Measurements from ENCODE around the gene SMAD3.

SMAD3 gene

DNA sequence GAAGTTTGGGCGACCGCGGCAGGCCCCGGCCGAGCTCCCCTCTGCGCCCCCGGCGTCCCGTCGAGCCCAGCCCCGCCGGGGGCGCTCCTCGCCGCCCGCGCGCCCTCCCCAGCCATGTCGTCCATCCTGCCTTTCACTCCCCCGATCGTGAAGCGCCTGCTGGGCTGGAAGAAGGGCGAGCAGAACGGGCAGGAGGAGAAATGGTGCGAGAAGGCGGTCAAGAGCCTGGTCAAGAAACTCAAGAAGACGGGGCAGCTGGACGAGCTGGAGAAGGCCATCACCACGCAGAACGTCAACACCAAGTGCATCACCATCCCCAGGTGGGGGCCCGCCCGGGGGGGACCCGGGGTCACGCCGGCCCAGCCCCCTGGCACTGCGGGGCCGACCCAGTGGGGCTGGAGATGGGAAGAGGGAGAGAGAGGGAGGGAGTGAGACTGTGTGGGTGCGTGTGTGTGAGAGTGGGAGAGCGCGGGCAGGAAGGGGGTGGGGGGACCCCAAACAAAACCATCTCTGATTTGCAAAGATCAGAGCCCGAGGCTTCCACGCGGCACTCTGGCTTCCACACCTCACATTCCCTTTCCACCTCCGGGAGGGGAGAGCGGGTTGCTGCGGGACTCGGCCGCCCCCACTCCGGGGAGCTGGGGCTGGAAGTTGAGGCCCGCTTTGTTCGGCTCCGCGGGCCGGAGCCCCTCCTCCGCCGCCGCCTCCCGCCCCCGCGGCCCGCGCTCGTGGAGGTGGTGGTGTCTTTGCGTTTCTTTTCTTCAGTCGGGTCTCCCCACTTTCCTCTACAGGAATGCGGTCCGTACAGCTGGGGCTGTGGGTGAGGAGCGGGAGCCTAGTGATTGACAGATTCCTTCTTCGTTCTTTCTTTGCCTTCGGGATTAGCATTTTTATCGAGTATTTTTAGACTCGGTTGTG, 898 bp downstream of the SMAD3 start (continued):
- TF ChIP-seq ZNF391 (tag by site-specific recombination; IDR thresholded peaks at IDR 0.05; ENCODE audit: borderline replicate concordance, low read depth), result peak; percentile 75; the same call in 1 of the 2 replicates
- peak; percentile 58 for TF ChIP-seq ZNF600 (tag by site-specific recombination; IDR thresholded peaks at IDR 0.05)
- TF ChIP-seq, protein P1, sequence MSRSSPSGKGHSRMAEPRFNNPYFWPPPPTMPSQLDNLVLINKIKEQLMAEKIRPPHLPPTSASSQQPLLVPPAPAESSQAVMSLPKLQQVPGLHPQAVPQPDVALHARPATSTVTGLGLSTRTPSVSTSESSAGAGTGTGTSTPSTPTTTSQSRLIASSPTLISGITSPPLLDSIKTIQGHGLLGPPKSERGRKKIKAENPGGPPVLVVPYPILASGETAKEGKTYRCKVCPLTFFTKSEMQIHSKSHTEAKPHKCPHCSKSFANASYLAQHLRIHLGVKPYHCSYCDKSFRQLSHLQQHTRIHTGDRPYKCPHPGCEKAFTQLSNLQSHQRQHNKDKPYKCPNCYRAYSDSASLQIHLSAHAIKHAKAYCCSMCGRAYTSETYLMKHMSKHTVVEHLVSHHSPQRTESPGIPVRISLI (tag by site-specific recombination; IDR thresholded peaks at IDR 0.05), result no peak
- TF ChIP-seq ZNF621 (tag by site-specific recombination; IDR thresholded peaks at IDR 0.05), result no peak
- TF ChIP-seq ZNF155 (tag by site-specific recombination; IDR thresholded peaks at IDR 0.05), result no peak
- TF ChIP-seq GLI4 (tag by site-specific recombination; IDR thresholded peaks at IDR 0.05), result no peak
- no peak for TF ChIP-seq ZNF670 (tag by site-specific recombination; IDR thresholded peaks at IDR 0.05; ENCODE audit: low read depth)
- TF ChIP-seq SCRT1 (tag by site-specific recombination; IDR thresholded peaks at IDR 0.05; ENCODE audit: borderline replicate concordance), result no peak
- TF ChIP-seq, protein P2, sequence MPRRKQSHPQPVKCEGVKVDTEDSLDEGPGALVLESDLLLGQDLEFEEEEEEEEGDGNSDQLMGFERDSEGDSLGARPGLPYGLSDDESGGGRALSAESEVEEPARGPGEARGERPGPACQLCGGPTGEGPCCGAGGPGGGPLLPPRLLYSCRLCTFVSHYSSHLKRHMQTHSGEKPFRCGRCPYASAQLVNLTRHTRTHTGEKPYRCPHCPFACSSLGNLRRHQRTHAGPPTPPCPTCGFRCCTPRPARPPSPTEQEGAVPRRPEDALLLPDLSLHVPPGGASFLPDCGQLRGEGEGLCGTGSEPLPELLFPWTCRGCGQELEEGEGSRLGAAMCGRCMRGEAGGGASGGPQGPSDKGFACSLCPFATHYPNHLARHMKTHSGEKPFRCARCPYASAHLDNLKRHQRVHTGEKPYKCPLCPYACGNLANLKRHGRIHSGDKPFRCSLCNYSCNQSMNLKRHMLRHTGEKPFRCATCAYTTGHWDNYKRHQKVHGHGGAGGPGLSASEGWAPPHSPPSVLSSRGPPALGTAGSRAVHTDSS (tag by site-specific recombination; IDR thresholded peaks at IDR 0.05), result no peak
- TF ChIP-seq, protein P3, sequence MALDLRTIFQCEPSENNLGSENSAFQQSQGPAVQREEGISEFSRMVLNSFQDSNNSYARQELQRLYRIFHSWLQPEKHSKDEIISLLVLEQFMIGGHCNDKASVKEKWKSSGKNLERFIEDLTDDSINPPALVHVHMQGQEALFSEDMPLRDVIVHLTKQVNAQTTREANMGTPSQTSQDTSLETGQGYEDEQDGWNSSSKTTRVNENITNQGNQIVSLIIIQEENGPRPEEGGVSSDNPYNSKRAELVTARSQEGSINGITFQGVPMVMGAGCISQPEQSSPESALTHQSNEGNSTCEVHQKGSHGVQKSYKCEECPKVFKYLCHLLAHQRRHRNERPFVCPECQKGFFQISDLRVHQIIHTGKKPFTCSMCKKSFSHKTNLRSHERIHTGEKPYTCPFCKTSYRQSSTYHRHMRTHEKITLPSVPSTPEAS (tag by site-specific recombination; IDR thresholded peaks at IDR 0.05), result no peak; the same call in 1 of the 2 replicates
- TF ChIP-seq ZNF10 (tag by site-specific recombination; IDR thresholded peaks at IDR 0.05), result no peak
- peak; percentile 29; the same call in 1 of the 2 replicates for TF ChIP-seq KLF10 (tag by site-specific recombination; IDR thresholded peaks at IDR 0.05)
- peak; percentile 93 for TF ChIP-seq ZBTB7A (tag by site-specific recombination; IDR thresholded peaks at IDR 0.05; ENCODE audit: low read depth)
- no peak for TF ChIP-seq ZNF174 (tag by site-specific recombination; IDR thresholded peaks at IDR 0.05)
- TF ChIP-seq ZNF394 (tag by site-specific recombination; IDR thresholded peaks at IDR 0.05; ENCODE audit: borderline replicate concordance), result no peak
- no peak for TF ChIP-seq ZNF341 (tag by site-specific recombination; IDR thresholded peaks at IDR 0.05; ENCODE audit: low read depth)
- peak; percentile 39; the same call in 1 of the 2 replicates for TF ChIP-seq ZNF366 (tag by site-specific recombination; conservative IDR thresholded peaks at IDR 0.05)
- no peak for TF ChIP-seq ZNF404 (tag by site-specific recombination; IDR thresholded peaks at IDR 0.05)
- 0 out of 2 replicates have a peak, but pooled peaks have one; percentile 16 for TF ChIP-seq ZNF629 (tag by site-specific recombination; IDR thresholded peaks at IDR 0.05)
- TF ChIP-seq HOXD13 (CRISPR knock-in tag; IDR thresholded peaks at IDR 0.05; ENCODE audit: borderline replicate concordance), result no peak
- TF ChIP-seq, protein P4, sequence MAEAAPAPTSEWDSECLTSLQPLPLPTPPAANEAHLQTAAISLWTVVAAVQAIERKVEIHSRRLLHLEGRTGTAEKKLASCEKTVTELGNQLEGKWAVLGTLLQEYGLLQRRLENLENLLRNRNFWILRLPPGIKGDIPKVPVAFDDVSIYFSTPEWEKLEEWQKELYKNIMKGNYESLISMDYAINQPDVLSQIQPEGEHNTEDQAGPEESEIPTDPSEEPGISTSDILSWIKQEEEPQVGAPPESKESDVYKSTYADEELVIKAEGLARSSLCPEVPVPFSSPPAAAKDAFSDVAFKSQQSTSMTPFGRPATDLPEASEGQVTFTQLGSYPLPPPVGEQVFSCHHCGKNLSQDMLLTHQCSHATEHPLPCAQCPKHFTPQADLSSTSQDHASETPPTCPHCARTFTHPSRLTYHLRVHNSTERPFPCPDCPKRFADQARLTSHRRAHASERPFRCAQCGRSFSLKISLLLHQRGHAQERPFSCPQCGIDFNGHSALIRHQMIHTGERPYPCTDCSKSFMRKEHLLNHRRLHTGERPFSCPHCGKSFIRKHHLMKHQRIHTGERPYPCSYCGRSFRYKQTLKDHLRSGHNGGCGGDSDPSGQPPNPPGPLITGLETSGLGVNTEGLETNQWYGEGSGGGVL (tag by site-specific recombination; IDR thresholded peaks at IDR 0.05), result peak; percentile 92
- TF ChIP-seq ZNF214 (tag by site-specific recombination; IDR thresholded peaks at IDR 0.05; ENCODE audit: borderline replicate concordance), result no peak
- no peak for TF ChIP-seq ZBTB1 (tag by site-specific recombination; IDR thresholded peaks at IDR 0.05)
- TF ChIP-seq ZNF660 (tag by site-specific recombination; IDR thresholded peaks at IDR 0.05), result no peak
- TF ChIP-seq ZNF529 (tag by site-specific recombination; IDR thresholded peaks at IDR 0.05; ENCODE audit: insufficient replicate concordance), result no peak
- TF ChIP-seq SP2 (tag by site-specific recombination; IDR thresholded peaks at IDR 0.05), result peak; percentile 56
- no peak for TF ChIP-seq ZNF292 (tag by site-specific recombination; IDR thresholded peaks at IDR 0.05; ENCODE audit: borderline replicate concordance, low read depth)
- TF ChIP-seq, protein P5, sequence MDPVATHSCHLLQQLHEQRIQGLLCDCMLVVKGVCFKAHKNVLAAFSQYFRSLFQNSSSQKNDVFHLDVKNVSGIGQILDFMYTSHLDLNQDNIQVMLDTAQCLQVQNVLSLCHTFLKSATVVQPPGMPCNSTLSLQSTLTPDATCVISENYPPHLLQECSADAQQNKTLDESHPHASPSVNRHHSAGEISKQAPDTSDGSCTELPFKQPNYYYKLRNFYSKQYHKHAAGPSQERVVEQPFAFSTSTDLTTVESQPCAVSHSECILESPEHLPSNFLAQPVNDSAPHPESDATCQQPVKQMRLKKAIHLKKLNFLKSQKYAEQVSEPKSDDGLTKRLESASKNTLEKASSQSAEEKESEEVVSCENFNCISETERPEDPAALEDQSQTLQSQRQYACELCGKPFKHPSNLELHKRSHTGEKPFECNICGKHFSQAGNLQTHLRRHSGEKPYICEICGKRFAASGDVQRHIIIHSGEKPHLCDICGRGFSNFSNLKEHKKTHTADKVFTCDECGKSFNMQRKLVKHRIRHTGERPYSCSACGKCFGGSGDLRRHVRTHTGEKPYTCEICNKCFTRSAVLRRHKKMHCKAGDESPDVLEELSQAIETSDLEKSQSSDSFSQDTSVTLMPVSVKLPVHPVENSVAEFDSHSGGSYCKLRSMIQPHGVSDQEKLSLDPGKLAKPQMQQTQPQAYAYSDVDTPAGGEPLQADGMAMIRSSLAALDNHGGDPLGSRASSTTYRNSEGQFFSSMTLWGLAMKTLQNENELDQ (tag by site-specific recombination; IDR thresholded peaks at IDR 0.05; ENCODE audit: low read depth), result no peak
- peak; percentile 95 for TF ChIP-seq ZFHX2 (tag by site-specific recombination; conservative IDR thresholded peaks at IDR 0.05)
- peak; percentile 47; the same call in 1 of the 2 replicates for TF ChIP-seq BCL11A (tag by site-specific recombination; IDR thresholded peaks at IDR 0.05; ENCODE audit: low read depth)
- TF ChIP-seq ZNF596 (tag by site-specific recombination; IDR thresholded peaks at IDR 0.05), result no peak
